K562 (cell line): Measurements from ENCODE around the gene E2F2. TPM values are rescaled to one million over a fixed set of nuclear protein-coding genes. Genes with fewer than 3 reads are reported as not detected.
"Not testable (repeated sequence)": the region's sequence is repeated elsewhere in the genome, so short reads cannot be mapped to it uniquely, and the experiment has no call there.

ENCODE experiments used
- ATAC-seq: fragments of 200-7000 bp; cut with Tn5 transposase; 3 replicates; pipeline ENCODE4 v1.9.1; 2020; ENCODE audit warnings: moderate library complexity
- BruUV-seq: library from RNA; stranded (reverse); fragments of 400-500 nt; replicated peaks from 2 replicates; lab custom pipeline; 2021; lab: Mats Ljungman, UMichigan
- CTCF ChIA-PET: fragments of 300-600 bp; formaldehyde crosslinking; extraction: SDS; loops from one replicate; lab custom pipeline; 2021; ENCODE audit warnings: low intra/inter-chr PET ratio; lab: Yijun Ruan, JAX
- POLR2A ChIA-PET: fragments of 300-600, 350-650 bp; sonication (Branson Sonifier 250); formaldehyde crosslinking; extraction: SDS; loops from one replicate; lab custom pipeline; 2021; ENCODE audit warnings: antibody characterized with exemption, inconsistent platforms; lab: Yijun Ruan, JAX
- DNase-seq, 4 experiments: peaks; one replicate each; pipeline versions ENCODE4 v3.0.0 to v3.0.0-alpha.2; 2011 to 2018; ENCODE audit warnings: low spot score in 3 of 4, mixed read lengths in 3 of 4; ENCODE audit errors: extremely low read depth in 1 of 4
- FAIRE-seq: peaks from 2 replicates; lab custom pipeline; 2011; peaks lifted over from hg19 to GRCh38; lab: Jason Lieb, UNC
- H2AFZ ChIP-seq: 2 replicates; pipeline ENCODE4 v1.6.0; 2011; ENCODE audit warnings: low read depth, low read length, control low read depth, inconsistent platforms
- H3K27ac ChIP-seq: fragments of 200-600 bp; 3 replicates; pipeline ENCODE4 v1.8.0; 2011; ENCODE audit warnings: low read depth, mild to moderate bottlenecking, control low read depth, inconsistent platforms, low read length, moderate library complexity, mixed read lengths; ENCODE audit errors: extremely low read depth
- H3K27me3 ChIP-seq, 2 experiments: fragments of 300-600 bp in 1 of 2; 2 replicates in 1 of 2; 3 replicates in 1 of 2; pipeline versions ENCODE4 v1.6.0 to v1.8.0; 2011; ENCODE audit warnings: inconsistent platforms in 2 of 2, low read length in 2 of 2, mild to moderate bottlenecking in 1 of 2, mixed read lengths in 1 of 2, moderate library complexity in 1 of 2; ENCODE audit not compliant: control insufficient read depth in 2 of 2, insufficient read depth in 2 of 2
- H3K36me3 ChIP-seq: fragments of 300-600 bp; 3 replicates; pipeline ENCODE4 v1.8.0; 2011; ENCODE audit warnings: mild to moderate bottlenecking, low read length, inconsistent platforms; ENCODE audit not compliant: control insufficient read depth, insufficient read depth
- H3K4me1 ChIP-seq, 2 experiments: fragments of 200-600 bp in 1 of 2; replicated peaks in 1 of 2; 2 replicates in 1 of 2; 3 replicates in 1 of 2; pipeline versions ENCODE4 v1.5.1 to v1.8.0; 2011; ENCODE audit warnings: inconsistent platforms in 2 of 2, low read length in 2 of 2, mild to moderate bottlenecking in 1 of 2, mixed read lengths in 1 of 2, moderate library complexity in 1 of 2; ENCODE audit not compliant: control insufficient read depth in 2 of 2, insufficient read depth in 2 of 2
- H3K4me2 ChIP-seq: 2 replicates; pipeline ENCODE4 v1.6.1; 2011; ENCODE audit warnings: low read length, control low read depth, inconsistent platforms, mixed read lengths; ENCODE audit not compliant: insufficient read depth
- H3K4me3 ChIP-seq: fragments of 200-600 bp; sonication (generic), shearing (Covaris generic); 2 replicates; pipeline ENCODE4 v1.5.1; 2016; ENCODE audit warnings: control low read depth, inconsistent platforms
- H3K79me2 ChIP-seq: fragments of 200-600 bp; 3 replicates; pipeline ENCODE4 v1.8.0; 2011; ENCODE audit warnings: low read length, inconsistent platforms; ENCODE audit not compliant: control insufficient read depth, insufficient read depth
- H3K9ac ChIP-seq, 2 experiments: 2 replicates each; pipeline versions ENCODE4 v1.6.0 to v1.6.1; 2011; ENCODE audit warnings: low read depth in 2 of 2, low read length in 2 of 2, control low read depth in 1 of 2, inconsistent platforms in 1 of 2, mild to moderate bottlenecking in 1 of 2, mixed read lengths in 1 of 2; ENCODE audit not compliant: insufficient read depth in 1 of 2
- H3K9me1 ChIP-seq: one replicate; pipeline ENCODE4 v1.6.0; 2011; ENCODE audit warnings: inconsistent platforms, mild to moderate bottlenecking, low read length, moderate library complexity; ENCODE audit not compliant: control insufficient read depth, insufficient read depth
- H3K9me3 ChIP-seq: replicated peaks from 2 replicates; pipeline ENCODE4 v1.5.1; 2011; ENCODE audit warnings: low read depth, low read length, inconsistent platforms; ENCODE audit not compliant: control insufficient read depth, insufficient read depth
- H4K20me1 ChIP-seq: replicated peaks from 2 replicates; pipeline ENCODE4 v1.6.1; 2011; ENCODE audit warnings: low read length, inconsistent platforms, mixed read lengths; ENCODE audit not compliant: control insufficient read depth, insufficient read depth
- HDGF ChIP-seq: fragments of 450-650 bp; IDR thresholded peaks from 2 replicates; pipeline ENCODE4 v1.6.1; 2016
- TEAD4 ChIP-seq, 2 experiments: sonication (generic) in 1 of 2; formaldehyde crosslinking in 1 of 2; IDR thresholded peaks; 2 replicates each; pipeline versions ENCODE4 v1.6.1 to v1.8.0; 2012 to 2022; ENCODE audit warnings: borderline replicate concordance in 1 of 2, inconsistent platforms in 1 of 2, low read length in 1 of 2, mild to moderate bottlenecking in 1 of 2, missing genetic modification reagents in 1 of 2
- ZNF143 ChIP-seq: sonication (generic); formaldehyde crosslinking; IDR thresholded peaks from 2 replicates; pipeline ENCODE4 v1.9.0; 2022; ENCODE audit warnings: mild to moderate bottlenecking, missing genetic modification reagents
- WGBS: fragments of 100-300 bp; shearing (Covaris generic); methylation state at CpG from one replicate; pipeline ENCODE4 v1.1.6; 2016; ENCODE audit warnings: low coverage, mixed read lengths; ENCODE audit not compliant: insufficient coverage; ENCODE audit errors: missing lambda C conversion rate; 5-methylcytosine and 5-hydroxymethylcytosine counted together
- in situ Hi-C: fragments of 300-500 bp; cut with MboI; formaldehyde crosslinking; loops from 4 replicates; pipeline ENCODE4 v1.15.0; 2018; ENCODE audit warnings: inconsistent platforms, mixed read lengths
- intact Hi-C: fragments of 100-400 bp; cut with micrococcal nuclease; formaldehyde crosslinking; loops from 2 replicates; pipeline ENCODE4 v1.14.2; 2022
- polyA plus RNA-seq, 8 experiments: library from polyadenylated mRNA; depleted of rRNA in 4 of 8; stranded (reverse) in 5 of 8; unstranded in 3 of 8; fragments of >200 nt; fragmentation: Nextera tagmentation in 2 of 8; fragmentation: Illumina TruSeq in 1 of 8; extraction: Ambion mirVana in 2 of 8; extraction: Trizol in 1 of 8; gene quantifications; 2 replicates each; pipeline versions ENCODE4 v1.2.1 to v1.2.3, GENCODE V29; 2011 to 2014; ENCODE audit warnings: inconsistent platforms in 1 of 8, missing spikeins in 1 of 8
- total RNA-seq, 7 experiments: library from RNA; depleted of rRNA in 6 of 7; stranded (reverse); fragments of >200 nt in 6 of 7; fragmentation: Illumina TruSeq in 2 of 7; extraction: Trizol in 2 of 7; gene quantifications; 2 replicates each; pipeline versions ENCODE4 v1.2.1 to v1.2.3, GENCODE V29; 2011 to 2021; ENCODE audit warnings: low replicate concordance in 1 of 7
- TF ChIP-seq, protein P1 (sequence below): sonication (generic); formaldehyde crosslinking; IDR thresholded peaks from 2 replicates; pipeline ENCODE4 v1.8.0; 2022; ENCODE audit warnings: mild to moderate bottlenecking, missing genetic modification reagents

The E2F2 gene
- total and polyA plus RNA-seq, 9 of the 15 experiments (the other 6 are each of a cell fraction or from before 2014, with no cell fraction given): 3.1 to 25.3 (median 11.4) TPM

- Histone ChIP-seq H3K4me2 (no peak overlapping the region), H3K9ac (no peak overlapping the region; a peak in 1 of 4 replicates), H3K9me1 (no peaks in the 10 kb centered on the region), H4K20me1 (no peaks in the 10 kb centered on the region), H3K9me3 (no peaks in the 10 kb centered on the region), H3K36me3 (peaks cover 50% of the 10 kb centered on the region; the same call in 2 of the 3 replicates), H3K4me1 (peaks cover 4 to 7% of the 10 kb centered on the region in 2 experiments; a peak in 4 of 5 replicates), H3K27ac (no peak overlapping the region), H3K4me3 (no peak overlapping the region), H3K27me3 (no peaks in the 10 kb centered on the region), H3K79me2 (no peaks in the 10 kb centered on the region), H2AFZ (no peak overlapping the region)
- 80% methylated on average over 6 of the region's 6 CpGs for WGBS
- in situ Hi-C loops (no loop called here), intact Hi-C loops (no loop called here)
- FAIRE-seq (no peak), ATAC-seq (no peak; the same call in 1 of the 3 replicates), DNase-seq (no peak)
- BruUV-seq: no TSS peak
- CTCF ChIA-PET: no interaction called here
- POLR2A ChIA-PET: interaction anchor here (1.0 to 3.6 kb wide), 5 partner anchors 9 to 186 kb away, joined by 3 to 17 read pairs (median 10); no protein-coding TSS in a partner anchor
- TF ChIP-seq HDGF (no peak), TEAD4 (IDR thresholded peaks at IDR 0.05; ENCODE audit: low read length) (no peak), TEAD4 (CRISPR knock-in tag; IDR thresholded peaks at IDR 0.05; ENCODE audit: borderline replicate concordance) (no peak), ZNF143 (CRISPR knock-in tag) (no peak)
- TF ChIP-seq, protein P1, sequence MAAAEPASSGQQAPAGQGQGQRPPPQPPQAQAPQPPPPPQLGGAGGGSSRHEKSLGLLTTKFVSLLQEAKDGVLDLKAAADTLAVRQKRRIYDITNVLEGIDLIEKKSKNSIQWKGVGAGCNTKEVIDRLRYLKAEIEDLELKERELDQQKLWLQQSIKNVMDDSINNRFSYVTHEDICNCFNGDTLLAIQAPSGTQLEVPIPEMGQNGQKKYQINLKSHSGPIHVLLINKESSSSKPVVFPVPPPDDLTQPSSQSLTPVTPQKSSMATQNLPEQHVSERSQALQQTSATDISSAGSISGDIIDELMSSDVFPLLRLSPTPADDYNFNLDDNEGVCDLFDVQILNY (CRISPR knock-in tag): no peak
These were observed 25.2 kb downstream of the E2F2 start for GRCh38 chr1:23505851-23506250.

DNA sequence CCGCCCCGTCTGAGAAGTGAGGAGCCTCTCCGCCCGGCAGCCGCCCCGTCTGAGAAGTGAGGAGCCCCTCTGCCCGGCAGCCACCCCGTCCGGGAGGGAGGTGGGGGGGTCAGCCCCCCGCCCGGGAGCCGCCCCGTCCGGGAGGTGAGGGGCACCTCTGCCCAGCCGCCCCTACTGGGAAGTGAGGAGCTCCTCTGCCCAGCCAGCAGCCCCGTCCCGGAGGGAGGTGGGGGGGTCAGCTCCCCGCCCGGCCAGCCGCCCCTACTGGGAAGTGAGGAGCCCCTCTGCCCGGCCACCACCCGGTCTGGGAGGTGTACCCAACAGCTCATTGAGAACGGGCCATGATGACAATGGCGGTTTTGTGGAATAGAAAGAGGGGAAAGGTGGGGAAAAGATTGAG, 26.9 kb downstream of the E2F2 start:
- H3K9me3 ChIP-seq, CTCF ChIA-PET, FAIRE-seq, H3K27me3 ChIP-seq, H3K4me1 ChIP-seq, H3K79me2 ChIP-seq, H3K4me3 ChIP-seq, BruUV-seq, H3K9ac ChIP-seq, H3K27ac ChIP-seq, H4K20me1 ChIP-seq, intact Hi-C loops, DNase-seq, H3K4me2 ChIP-seq, in situ Hi-C loops, H2AFZ ChIP-seq, ATAC-seq, H3K9me1 ChIP-seq: not testable (repeated sequence)
- 56% methylated on average over 7 of the region's 24 CpGs for WGBS
- POLR2A ChIA-PET: interaction anchor here (3.6 kb wide), 1 partner anchor 11 kb away, joined by 17 read pairs; no protein-coding TSS in a partner anchor
- H3K36me3 ChIP-seq: peaks cover 33% of the 10 kb centered on the region; the same call in 2 of the 3 replicates
